Right lobe of liver (tissue), 6 donors: ENCODE measurements around the gene SLC10A1. TPM values are rescaled to one million over a fixed set of nuclear protein-coding genes. Genes with fewer than 3 reads are reported as not detected.
A peak's percentile ranks its signal among the peaks of the same experiment; 100 is the strongest.

Experiments used
- ATAC-seq, 4 donors: fragments of 200-7000 bp; cut with Tn5 transposase; one replicate each; pipeline ENCODE4 v1.9.1; 2020; ENCODE audit warnings: mild to moderate bottlenecking in 4 of 4, moderate library complexity in 4 of 4
- DNase-seq, 3 donors: peaks; one replicate each; pipeline ENCODE4 v3.0.0-alpha.2; 2020
- H3K27ac ChIP-seq, 3 donors: fragments of 200-600 bp; one replicate each; pipeline ENCODE4 v1.8.0; 2022
- H3K27me3 ChIP-seq, 2 donors: fragments of 200-600 bp; one replicate each; pipeline ENCODE4 v1.8.0; 2022
- H3K36me3 ChIP-seq, 4 donors: fragments of 200-600 bp; sonication (generic) in 1 of 4; one replicate each; pipeline versions ENCODE4 v1.5.1 to v1.8.0; 2017 to 2022; ENCODE audit warnings: control low read depth in 1 of 4
- H3K4me1 ChIP-seq, 4 donors: fragments of 200-600 bp; sonication (generic) in 1 of 4; one replicate each; pipeline versions ENCODE4 v1.5.1 to v1.8.0; 2017 to 2022; ENCODE audit warnings: control low read depth in 1 of 4
- H3K4me3 ChIP-seq, 3 donors: fragments of 200-600 bp; one replicate each; pipeline ENCODE4 v1.8.0; 2022
- H3K9me3 ChIP-seq, 4 donors: fragments of 200-600 bp; sonication (generic) in 1 of 4; one replicate each; pipeline versions ENCODE4 v1.5.1 to v1.8.0; 2017 to 2022; ENCODE audit warnings: control low read depth in 1 of 4
- CTCF ChIP-seq, 4 donors: fragments of 200-600 bp in 3 of 4; fragments of 450-650 bp in 1 of 4; IDR thresholded peaks; one replicate each; pipeline versions ENCODE4 v1.5.1 to v1.8.0; 2016 to 2022; ENCODE audit warnings: antibody characterized with exemption in 4 of 4, mild to moderate bottlenecking in 2 of 4
- POLR2A ChIP-seq: fragments of 450-650 bp; IDR thresholded peaks from one replicate; pipeline ENCODE4 v1.6.1; 2017; ENCODE audit warnings: antibody characterized with exemption, mild to moderate bottlenecking
- WGBS: methylation state at CpG from one replicate; pipeline ENCODE4 v1.1.6; 2018; ENCODE audit warnings: low coverage, low lambda C conversion rate; ENCODE audit not compliant: insufficient coverage; ENCODE audit errors: missing lambda C conversion rate; 5-methylcytosine and 5-hydroxymethylcytosine counted together
- intact Hi-C, 2 donors: fragments of 100-400 bp; cut with DNase I; formaldehyde crosslinking; loops; one replicate each; pipeline versions ENCODE4 v1.11.2 to v1.14.1; 2022
- long read RNA-seq: library from polyadenylated mRNA; unstranded; transcript quantifications from one replicate; pipeline ENCODE4 v2.0.0, GENCODE V29; 2019
- total RNA-seq, 6 experiments: library from RNA; depleted of rRNA in 2 of 6; stranded (reverse); fragments of >200 nt in 2 of 6; fragmentation: NEBNext Ultra II Directional in 3 of 6; extraction: Animal tissue kit (Norgen Biotek cat#: 25700) in 3 of 6; gene quantifications; one replicate each; pipeline versions ENCODE4 v1.1.0 to v1.2.4, GENCODE V29; 2016 to 2023
- donor health status: DM: no; HTN: yes; CAD: no.
- donor health status: DM: no; HTN: no; CAD: no.
- donor health status: DM: no; HTN: no; CAD: no.
- donor health status: DM: no; HTN: yes; CAD: no.
- donor health status: DM: no; HTN: yes; CAD: no.

SLC10A1 gene
- total RNA-seq = 100 to 1,000 TPM in 3 of 6 experiments, 10 to 100 TPM in 3; 61.5 to 260 (median 105) TPM
- long read RNA-seq, transcript SLC10A1-201 (5 exons, 2,049 nt) = major isoform, 100 of 118 reads
- long read RNA-seq, partial matches to known transcripts = 11 of 118 reads
- long read RNA-seq, other reads (novel, unspliced or antisense) = 7 of 118 reads

- Histone ChIP-seq H3K36me3 (no peaks in the 10 kb centered on the region), H3K9me3 (no peaks in the 10 kb centered on the region), H3K4me3 (peak within 1 kb of the TSS; percentile 37 to 88 (median 74)), H3K4me1 (peaks cover 0 to 36% (median 8%) of the 10 kb centered on the region in 4 donors), H3K27ac (peak within 1 kb of the TSS; percentile 38 to 94 (median 77)), H3K27me3 (no peaks in the 10 kb centered on the region)
- TF ChIP-seq POLR2A (no peak), CTCF (IDR thresholded peaks at IDR 0.05) (no peak)
- DNase-seq (peak; percentile 44 to 80 (median 73)), ATAC-seq (peak; percentile 68 to 77 (median 73))
- WGBS = 7% methylated on average over 5 of the region's 11 CpGs
- intact Hi-C loops = no loop called here
These were observed at the start of gene SLC10A1 for GRCh38 chr14:69796797-69797500. TSS of gene SLC10A1 (minus strand) at chr14:69797241. CDS start at chr14:69797155, 86 bp downstream.

DNA sequence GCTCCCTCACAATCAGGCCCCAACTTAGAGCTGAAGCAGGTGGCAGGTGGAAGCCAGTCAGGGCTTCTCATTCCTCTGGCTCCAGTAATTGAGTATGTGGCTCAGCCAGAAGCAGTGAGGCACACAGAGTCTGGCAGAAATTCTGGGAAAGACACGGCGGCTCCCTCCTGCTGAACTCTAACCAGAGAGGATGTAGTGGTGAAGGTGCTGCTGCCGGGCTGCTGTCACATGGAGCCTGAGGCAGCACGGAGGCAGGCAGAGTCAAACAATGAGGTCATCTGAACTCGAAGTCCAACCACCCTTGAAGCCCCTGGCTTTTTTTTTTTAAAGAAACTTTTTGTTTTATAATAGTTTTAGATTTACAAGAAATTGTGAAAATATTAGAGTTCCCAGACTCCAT is 48.7 kb upstream of the SLC10A1 start:
- DNase-seq (peak in 2 of 3 donors; percentile 63 to 71), ATAC-seq (peak; percentile 55 to 83 (median 70))
- Histone ChIP-seq H3K4me1 (peaks cover 0 to 12% (median 2%) of the 10 kb centered on the region in 4 donors), H3K4me3 (no peak overlapping the region), H3K36me3 (no peaks in the 10 kb centered on the region), H3K9me3 (no peaks in the 10 kb centered on the region), H3K27me3 (no peaks in the 10 kb centered on the region), H3K27ac (no peak overlapping the region)
- peak; percentile 30 for TF ChIP-seq POLR2A
- no peak for TF ChIP-seq CTCF (IDR thresholded peaks at IDR 0.05)
- WGBS = 17% methylated on average over 5 of the region's 5 CpGs
- intact Hi-C loops = no loop called here

DNA sequence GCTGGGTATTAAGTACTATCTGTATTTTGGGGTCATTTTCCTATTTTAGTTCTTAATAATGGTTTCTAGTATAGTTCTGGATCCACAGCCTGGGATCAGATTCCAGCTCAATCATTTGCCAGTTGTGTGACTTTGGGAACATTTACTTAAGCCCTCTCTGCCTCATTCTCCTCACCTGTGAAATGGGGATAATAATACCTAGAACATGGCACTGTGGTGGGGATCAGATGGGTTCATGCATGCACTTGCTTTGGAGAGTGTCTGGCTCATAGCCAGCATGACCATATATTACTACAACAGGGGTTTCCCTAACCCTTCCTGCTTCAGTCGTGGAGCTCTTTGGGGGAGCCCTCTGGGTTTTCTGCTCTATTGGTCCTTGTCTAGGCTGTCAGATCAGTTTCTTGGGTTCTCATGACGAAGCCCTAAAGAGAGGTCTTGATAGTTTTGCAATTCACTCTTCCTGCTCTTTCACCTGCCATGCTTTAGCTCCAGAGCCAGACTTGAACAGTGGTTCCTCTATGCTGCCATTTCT is 48.1 kb upstream of the SLC10A1 start:
- no peak overlapping the region for H3K4me3 ChIP-seq
- H3K36me3 ChIP-seq = no peaks in the 10 kb centered on the region
- ATAC-seq (no peak), DNase-seq (no peak)
- peaks cover 0 to 12% (median 2%) of the 10 kb centered on the region in 4 donors for H3K4me1 ChIP-seq
- H3K9me3 ChIP-seq = no peaks in the 10 kb centered on the region
- TF ChIP-seq POLR2A (no peak), CTCF (IDR thresholded peaks at IDR 0.05) (no peak)
- intact Hi-C loops = no loop called here
- H3K27me3 ChIP-seq = no peaks in the 10 kb centered on the region
- 76% methylated on average over 2 of the region's 2 CpGs for WGBS
- H3K27ac ChIP-seq = no peak overlapping the region

- DNase-seq = no peak
- no peak for TF ChIP-seq CTCF (IDR thresholded peaks at IDR 0.05)
- TF ChIP-seq POLR2A = no peak
- intact Hi-C loops = no loop called here
- Histone ChIP-seq H3K36me3 (no peaks in the 10 kb centered on the region), H3K4me1 (peaks cover 0 to 12% (median 2%) of the 10 kb centered on the region in 4 donors), H3K27me3 (no peaks in the 10 kb centered on the region), H3K9me3 (no peaks in the 10 kb centered on the region), H3K4me3 (no peak overlapping the region), H3K27ac (no peak overlapping the region)
- no peak for ATAC-seq
- WGBS = 89% methylated on average over 2 of the region's 2 CpGs
These were observed 47.1 kb upstream of the SLC10A1 start for GRCh38 chr14:69844171-69844570.
